SK-N-MC (cell line): ENCODE results near the gene CACNB1.

ENCODE experiments used
- EZH2 ChIP-seq: fragments of 200-600 bp; sonication (generic); IDR thresholded peaks from one replicate; pipeline ENCODE4 v1.6.1; 2017; ENCODE audit warnings: antibody characterized with exemption
- FOXP2 ChIP-seq: optimal IDR thresholded peaks from 2 replicates; pipeline ENCODE3; 2011; ENCODE audit warnings: mild to moderate bottlenecking, moderate library complexity; ENCODE audit not compliant: insufficient read depth; ENCODE audit errors: extremely low read length, control extremely low read depth
- POLR2AphosphoS5 ChIP-seq: IDR thresholded peaks from 2 replicates; pipeline ENCODE4 v1.6.1; 2012; ENCODE audit warnings: mild to moderate bottlenecking, low read depth, low read length, borderline replicate concordance

GRCh38 chr17:39194089-39194984 is 3.1 kb downstream of the CACNB1 start:
- TF ChIP-seq EZH2 (no peak), POLR2AphosphoS5 (no peak), FOXP2 (no peak)
